Prostate gland (tissue), 2 donors: ENCODE data around the gene TENT5A. TPM values are rescaled to one million over a fixed set of nuclear protein-coding genes. Genes with fewer than 3 reads are reported as not detected.

Experiments used
- DNase-seq: peaks from one replicate; pipeline ENCODE4 v3.0.0-alpha.2; 2019; ENCODE audit warnings: low spot score
- H3K27ac ChIP-seq, 2 donors: fragments of 200-600 bp; sonication (generic); 2 replicates each; pipeline ENCODE4 v1.5.1; 2017 to 2019
- H3K27me3 ChIP-seq: fragments of 200-600 bp; sonication (generic); replicated peaks from 2 replicates; pipeline ENCODE4 v1.5.1; 2019; ENCODE audit not compliant: insufficient read depth
- H3K36me3 ChIP-seq, 2 donors: fragments of 200-600 bp; sonication (generic); 1 replicate in 1 of 2; 2 replicates in 1 of 2; pipeline versions ENCODE4 v1.5.1 to v1.8.1; 2017 to 2019
- H3K4me1 ChIP-seq: fragments of 200-600 bp; sonication (generic); replicated peaks from 2 replicates; pipeline ENCODE4 v1.5.1; 2019
- H3K4me3 ChIP-seq, 2 donors: fragments of 200-600 bp; sonication (generic); 2 replicates each; pipeline ENCODE4 v1.5.1; 2017 to 2019
- H3K9me3 ChIP-seq: fragments of 200-600 bp; sonication (generic); 2 replicates; pipeline ENCODE4 v1.5.1; 2017
- POLR2A ChIP-seq: fragments of 450-650 bp; IDR thresholded peaks from one replicate; pipeline ENCODE4 v1.6.1; 2016; ENCODE audit warnings: antibody characterized with exemption, mild to moderate bottlenecking
- POLR2AphosphoS5 ChIP-seq: sonication (generic); formaldehyde crosslinking; IDR thresholded peaks from one replicate; pipeline ENCODE4 v1.6.1; 2017; ENCODE audit warnings: antibody characterized with exemption
- WGBS: methylation state at CpG from one replicate; pipeline ENCODE4 v1.1.5; 2018; 5-methylcytosine and 5-hydroxymethylcytosine counted together
- intact Hi-C: fragments of 100-400 bp; cut with DNase I; formaldehyde crosslinking; loops from one replicate; pipeline ENCODE4 v1.14.2; 2022
- total RNA-seq, 2 donors: library from RNA; depleted of rRNA; stranded (reverse); fragments of >200 nt; gene quantifications; one replicate each; pipeline ENCODE4 v1.1.0, GENCODE V29; 2016
- TF ChIP-seq, protein P1 (sequence below), 4 experiments: fragments of 200-600 bp in 2 of 4; fragments of 450-650 bp in 2 of 4; sonication (generic) in 2 of 4; IDR thresholded peaks; 1 replicate in 3 of 4; 2 replicates in 1 of 4; pipeline ENCODE4 v1.5.1; 2016 to 2019; ENCODE audit warnings: antibody characterized with exemption in 4 of 4, mild to moderate bottlenecking in 2 of 4, moderate library complexity in 2 of 4

The TENT5A gene
- total RNA-seq, 2 donors from 2014 or later, result 11.9 to 12.0 TPM

DNA sequence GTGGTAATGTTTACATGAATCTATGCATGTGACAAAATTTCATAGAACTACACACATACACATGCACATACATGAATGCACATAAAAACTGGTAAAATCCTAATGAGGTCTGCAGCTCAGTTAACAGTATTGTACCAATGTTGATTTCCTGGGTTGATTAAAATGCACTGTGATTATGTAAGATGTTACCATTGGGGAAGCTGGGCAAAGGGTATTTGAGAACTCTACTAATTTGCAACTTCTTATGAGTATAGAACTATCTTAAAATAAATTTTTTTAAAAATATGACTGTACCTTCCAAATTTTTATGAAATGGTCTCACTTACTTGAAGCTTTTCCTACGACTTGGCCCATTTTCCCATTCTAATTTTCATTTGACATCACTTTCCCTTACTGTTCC, 43.4 kb upstream of the TENT5A start:
- Histone ChIP-seq H3K27me3 (no peaks in the 10 kb centered on the region), H3K36me3 (no peaks in the 10 kb centered on the region), H3K9me3 (no peaks in the 10 kb centered on the region), H3K27ac (no peak overlapping the region), H3K4me1 (no peaks in the 10 kb centered on the region), H3K4me3 (no peak overlapping the region)
- no peak for TF ChIP-seq POLR2AphosphoS5
- TF ChIP-seq POLR2A, result no peak
- 79% methylated on average over 1 of the region's 1 CpG for WGBS
- intact Hi-C loops, result no loop called here
- DNase-seq, result no peak

DNA sequence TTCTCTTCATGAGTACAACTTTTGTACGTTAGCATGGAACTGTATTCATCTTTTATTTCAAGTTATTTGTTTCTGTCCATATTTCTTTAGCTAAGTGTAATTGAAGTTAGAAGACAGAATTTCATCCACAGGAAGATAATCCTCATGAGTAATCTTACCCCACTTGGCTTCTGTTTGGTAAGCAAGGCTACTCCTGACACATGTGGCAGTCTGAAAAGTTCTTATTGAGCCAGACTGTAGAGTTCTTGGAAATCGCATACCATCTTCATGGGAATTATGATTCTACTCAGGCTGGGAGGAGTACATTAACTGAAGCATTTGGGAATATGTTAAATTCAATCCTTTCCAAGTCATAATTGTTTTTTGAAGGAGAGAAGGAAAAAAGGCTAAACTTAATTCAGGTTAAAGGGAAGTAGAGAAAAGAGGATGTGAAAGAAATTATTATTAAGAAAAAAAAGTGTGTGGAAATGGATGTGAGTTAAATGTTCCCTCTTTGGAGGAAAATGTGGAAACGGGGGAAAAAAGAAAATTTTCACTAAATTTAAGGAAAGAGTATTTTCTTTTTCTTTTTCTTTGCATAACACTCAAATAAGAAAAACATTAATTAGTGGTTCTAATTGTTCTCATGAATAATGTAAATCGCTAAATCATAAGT, 41.5 kb upstream of the TENT5A start:
- TF ChIP-seq POLR2A, result no peak
- no peak for TF ChIP-seq POLR2AphosphoS5
- TF ChIP-seq, protein P1, sequence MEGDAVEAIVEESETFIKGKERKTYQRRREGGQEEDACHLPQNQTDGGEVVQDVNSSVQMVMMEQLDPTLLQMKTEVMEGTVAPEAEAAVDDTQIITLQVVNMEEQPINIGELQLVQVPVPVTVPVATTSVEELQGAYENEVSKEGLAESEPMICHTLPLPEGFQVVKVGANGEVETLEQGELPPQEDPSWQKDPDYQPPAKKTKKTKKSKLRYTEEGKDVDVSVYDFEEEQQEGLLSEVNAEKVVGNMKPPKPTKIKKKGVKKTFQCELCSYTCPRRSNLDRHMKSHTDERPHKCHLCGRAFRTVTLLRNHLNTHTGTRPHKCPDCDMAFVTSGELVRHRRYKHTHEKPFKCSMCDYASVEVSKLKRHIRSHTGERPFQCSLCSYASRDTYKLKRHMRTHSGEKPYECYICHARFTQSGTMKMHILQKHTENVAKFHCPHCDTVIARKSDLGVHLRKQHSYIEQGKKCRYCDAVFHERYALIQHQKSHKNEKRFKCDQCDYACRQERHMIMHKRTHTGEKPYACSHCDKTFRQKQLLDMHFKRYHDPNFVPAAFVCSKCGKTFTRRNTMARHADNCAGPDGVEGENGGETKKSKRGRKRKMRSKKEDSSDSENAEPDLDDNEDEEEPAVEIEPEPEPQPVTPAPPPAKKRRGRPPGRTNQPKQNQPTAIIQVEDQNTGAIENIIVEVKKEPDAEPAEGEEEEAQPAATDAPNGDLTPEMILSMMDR (IDR thresholded peaks at IDR 0.05), result no peak
- H3K27me3 ChIP-seq, result no peaks in the 10 kb centered on the region

DNA sequence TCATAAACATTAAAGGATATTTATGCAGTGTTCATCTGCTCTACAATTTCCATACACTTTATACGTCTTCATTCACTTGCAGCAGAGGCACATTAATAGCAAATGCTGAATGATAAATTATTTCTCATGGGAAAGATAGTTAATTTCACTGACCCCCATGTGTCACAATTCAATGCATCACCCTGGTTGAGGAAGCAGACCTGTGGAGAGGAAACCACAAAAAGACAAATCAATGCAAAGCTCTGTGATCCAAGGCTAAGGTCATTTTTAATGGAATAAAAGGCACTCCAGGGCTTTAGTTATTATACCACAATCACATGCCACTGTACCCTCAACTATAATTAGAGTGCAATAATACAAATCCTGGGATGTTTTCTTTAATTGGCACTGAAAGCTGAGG, 40.3 kb upstream of the TENT5A start:
- H3K9me3 ChIP-seq, result no peaks in the 10 kb centered on the region
- no peak overlapping the region for H3K4me3 ChIP-seq
- no peak for TF ChIP-seq POLR2A
- no peak for TF ChIP-seq POLR2AphosphoS5
- H3K4me1 ChIP-seq, result no peaks in the 10 kb centered on the region
- DNase-seq, result no peak
- no peak overlapping the region for H3K27ac ChIP-seq
- intact Hi-C loops, result no loop called here
- H3K36me3 ChIP-seq, result no peaks in the 10 kb centered on the region
- 73% methylated on average over 1 of the region's 1 CpG for WGBS
- H3K27me3 ChIP-seq, result no peaks in the 10 kb centered on the region

More for the DNA sequence above, 41.5 kb upstream of the TENT5A start:
- no peaks in the 10 kb centered on the region for H3K36me3 ChIP-seq
- WGBS, result 76% methylated on average over 4 of the region's 4 CpGs
- DNase-seq, result no peak
- no peak overlapping the region for H3K4me3 ChIP-seq
- intact Hi-C loops, result no loop called here
- no peaks in the 10 kb centered on the region for H3K9me3 ChIP-seq
- no peaks in the 10 kb centered on the region for H3K4me1 ChIP-seq
- no peak overlapping the region for H3K27ac ChIP-seq

DNA sequence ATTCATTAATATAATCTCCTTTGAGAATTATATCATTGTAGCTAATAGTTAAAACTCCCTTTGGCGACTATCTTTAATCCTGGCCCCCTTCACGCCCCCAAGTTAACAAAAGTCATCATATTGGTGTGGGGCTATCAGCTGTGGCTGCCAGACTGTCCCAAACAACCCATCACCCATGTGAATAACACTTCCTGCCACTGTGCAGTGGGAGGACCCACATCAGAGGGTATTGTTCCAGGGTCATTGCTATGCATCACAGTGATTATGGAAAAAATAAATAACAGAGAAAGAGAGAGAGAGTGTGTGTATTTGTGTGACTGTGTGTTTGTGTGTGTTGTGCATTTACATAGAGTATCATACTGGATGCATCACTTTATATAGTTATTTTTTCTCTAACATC, 39.3 kb upstream of the TENT5A start:
- Histone ChIP-seq H3K27ac (no peak overlapping the region), H3K27me3 (no peaks in the 10 kb centered on the region), H3K9me3 (no peaks in the 10 kb centered on the region), H3K4me3 (no peak overlapping the region), H3K4me1 (no peaks in the 10 kb centered on the region), H3K36me3 (no peaks in the 10 kb centered on the region)
- DNase-seq, result no peak
- intact Hi-C loops, result no loop called here
- 87% methylated on average over 2 of the region's 2 CpGs for WGBS
- TF ChIP-seq, protein P1 (IDR thresholded peaks at IDR 0.05), result no peak
- TF ChIP-seq POLR2A (no peak), POLR2AphosphoS5 (no peak)

DNA sequence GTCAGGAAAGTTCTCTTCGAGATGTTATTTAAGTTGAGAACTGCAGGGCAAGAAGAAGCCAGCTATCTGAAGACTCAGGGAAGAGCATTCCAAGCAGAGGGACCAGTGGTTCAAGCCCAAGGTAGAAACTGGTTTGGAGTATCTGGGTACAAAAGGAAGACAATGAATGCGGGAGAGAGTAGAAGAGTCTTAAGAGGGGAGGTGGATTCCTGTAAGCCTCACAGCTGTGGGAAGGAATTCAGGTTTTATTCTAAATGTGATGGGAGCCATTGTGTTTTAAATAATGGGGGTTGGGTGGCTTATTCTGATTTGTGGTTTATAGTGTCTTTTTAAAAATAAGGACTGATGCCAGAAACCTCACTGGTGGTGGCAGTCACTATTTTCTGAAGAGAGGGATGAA, 37.6 kb upstream of the TENT5A start:
- H3K4me3 ChIP-seq, result no peak overlapping the region
- TF ChIP-seq, protein P1 (IDR thresholded peaks at IDR 0.05), result no peak
- TF ChIP-seq POLR2AphosphoS5, result no peak
- no peak for TF ChIP-seq POLR2A
- H3K9me3 ChIP-seq, result no peaks in the 10 kb centered on the region
- H3K4me1 ChIP-seq, result no peaks in the 10 kb centered on the region
- 91% methylated on average over 2 of the region's 2 CpGs for WGBS
- no peaks in the 10 kb centered on the region for H3K27me3 ChIP-seq
- intact Hi-C loops, result no loop called here
- H3K27ac ChIP-seq, result no peak overlapping the region
- DNase-seq, result no peak
- no peaks in the 10 kb centered on the region for H3K36me3 ChIP-seq

DNA sequence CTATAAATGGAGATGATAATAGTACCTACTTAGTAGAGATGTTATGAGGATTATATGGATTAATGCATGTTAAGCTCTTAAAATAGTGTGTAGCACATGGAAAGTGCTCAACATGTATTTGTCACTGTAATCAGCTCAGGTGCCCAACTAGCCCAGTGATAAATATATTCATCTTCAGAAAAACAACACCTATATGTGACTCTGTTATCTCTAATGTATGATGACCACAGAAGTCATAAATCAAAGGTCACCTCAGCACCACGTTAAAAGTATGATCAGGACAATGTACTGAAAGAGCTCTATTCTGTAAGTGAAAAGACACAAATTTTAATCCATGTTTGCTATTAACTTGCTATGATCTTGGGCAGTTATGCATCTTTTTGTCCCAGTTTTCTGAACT, 36.8 kb upstream of the TENT5A start:
- H3K4me1 ChIP-seq, result no peaks in the 10 kb centered on the region
- H3K36me3 ChIP-seq, result no peaks in the 10 kb centered on the region
- 30% methylated on average over 1 of the region's 1 CpG for WGBS
- no peak overlapping the region for H3K27ac ChIP-seq
- no peak for TF ChIP-seq POLR2A
- TF ChIP-seq, protein P1 (IDR thresholded peaks at IDR 0.05), result no peak
- no peak for TF ChIP-seq POLR2AphosphoS5
- intact Hi-C loops, result no loop called here
- H3K27me3 ChIP-seq, result no peaks in the 10 kb centered on the region
- no peaks in the 10 kb centered on the region for H3K9me3 ChIP-seq
- no peak for DNase-seq
- H3K4me3 ChIP-seq, result no peak overlapping the region
